PC-9 (cell line): ENCODE measurements around the gene RPL37A. TPM values are rescaled to one million over a fixed set of nuclear protein-coding genes. Genes with fewer than 3 reads are reported as not detected.

ENCODE experiments used
- BruUV-seq: library from RNA; stranded (reverse); fragments of 400-500 nt; replicated peaks from 2 replicates; lab custom pipeline; 2021; lab: Mats Ljungman, UMichigan
- CTCF ChIA-PET: fragments of 300-600 bp; sonication (Branson Sonifier 250); formaldehyde crosslinking; loops from one replicate; lab custom pipeline; 2022; ENCODE audit warnings: antibody characterized with exemption; lab: Charles Lee
- POLR2A ChIA-PET: fragments of 300-600 bp; sonication (Branson Sonifier 250); formaldehyde crosslinking; loops from one replicate; lab custom pipeline; 2022; ENCODE audit warnings: antibody characterized with exemption; ENCODE audit not compliant: unreplicated experiment; lab: Charles Lee
- DNase-seq, 2 experiments: peaks; one replicate each; pipeline versions ENCODE4 v3.0.0 to v3.0.0-alpha.2; 2015 to 2022; ENCODE audit warnings: mixed read lengths in 1 of 2
- H2AFZ ChIP-seq: fragments of 200-600 bp; sonication (generic); 2 replicates; pipeline ENCODE4 v1.8.1; 2017; ENCODE audit warnings: antibody characterized with exemption
- H3F3A ChIP-seq: fragments of 200-600 bp; sonication (generic); 2 replicates; pipeline ENCODE4 v1.8.1; 2017; ENCODE audit warnings: antibody characterized with exemption, mild to moderate bottlenecking, low read depth; ENCODE audit not compliant: insufficient read depth
- H3K27ac ChIP-seq: fragments of 200-600 bp; sonication (generic); 2 replicates; pipeline ENCODE4 v1.6.1; 2016; ENCODE audit warnings: mixed run types
- H3K27me3 ChIP-seq: fragments of 200-600 bp; sonication (generic); 2 replicates; pipeline ENCODE4 v1.6.1; 2016; ENCODE audit warnings: low read depth, mixed run types; ENCODE audit not compliant: insufficient read depth
- H3K36me3 ChIP-seq: fragments of 200-600 bp; sonication (generic); 2 replicates; pipeline ENCODE4 v1.6.1; 2016; ENCODE audit warnings: low read depth, mixed run types
- H3K4me1 ChIP-seq: fragments of 200-600 bp; sonication (generic); replicated peaks from 2 replicates; pipeline ENCODE4 v1.6.1; 2016; ENCODE audit warnings: mixed run types; ENCODE audit not compliant: insufficient read depth
- H3K4me2 ChIP-seq: fragments of 200-600 bp; sonication (generic); 2 replicates; pipeline ENCODE4 v1.6.1; 2017; ENCODE audit warnings: mixed run types
- H3K4me3 ChIP-seq: fragments of 200-600 bp; sonication (generic); 2 replicates; pipeline ENCODE4 v1.6.1; 2016; ENCODE audit warnings: mixed run types
- H3K79me2 ChIP-seq: fragments of 200-600 bp; sonication (generic); 2 replicates; pipeline ENCODE4 v1.6.1; 2017; ENCODE audit warnings: low read depth, mixed run types
- H3K9me2 ChIP-seq: fragments of 200-600 bp; sonication (generic); 2 replicates; pipeline ENCODE4 v1.8.1; 2017; ENCODE audit warnings: mild to moderate bottlenecking; ENCODE audit not compliant: insufficient read depth
- H3K9me3 ChIP-seq: fragments of 200-600 bp; sonication (generic); 2 replicates; pipeline ENCODE4 v1.8.1; 2016; ENCODE audit warnings: low read depth; ENCODE audit not compliant: insufficient read depth
- H4K20me1 ChIP-seq: fragments of 200-600 bp; sonication (generic); 2 replicates; pipeline ENCODE4 v1.8.1; 2017; ENCODE audit not compliant: insufficient read depth
- EZH2 ChIP-seq: fragments of 200-600 bp; sonication (generic); IDR thresholded peaks from 2 replicates; pipeline ENCODE4 v1.8.0; 2017; ENCODE audit warnings: antibody characterized with exemption, low read depth
- intact Hi-C: fragments of 100-400 bp; cut with micrococcal nuclease; formaldehyde crosslinking; loops from one replicate; pipeline ENCODE4 v1.10.0; 2022; ENCODE audit not compliant: unreplicated experiment
- total RNA-seq: library from RNA; stranded (reverse); gene quantifications from 2 replicates; pipeline ENCODE4 v1.2.3, GENCODE V29; 2021
- TF ChIP-seq, protein P1 (sequence below): fragments of 200-600 bp; sonication (generic); conservative IDR thresholded peaks from 2 replicates; pipeline ENCODE4 v1.6.1; 2017; ENCODE audit warnings: mixed run types, antibody characterized with exemption, mild to moderate bottlenecking, moderate library complexity

RPL37A gene
- total RNA-seq, 1 experiment from 2014 or later = 2,248 TPM

GRCh38 chr2:216537366-216537765 lies 38.7 kb downstream of the RPL37A start:
- no peaks in the 10 kb centered on the region for H3K36me3 ChIP-seq
- H3K79me2 ChIP-seq = no peaks in the 10 kb centered on the region
- no peaks in the 10 kb centered on the region for H4K20me1 ChIP-seq
- no peak overlapping the region for H3K4me2 ChIP-seq
- no peaks in the 10 kb centered on the region for H3K9me2 ChIP-seq
- TF ChIP-seq, protein P1, sequence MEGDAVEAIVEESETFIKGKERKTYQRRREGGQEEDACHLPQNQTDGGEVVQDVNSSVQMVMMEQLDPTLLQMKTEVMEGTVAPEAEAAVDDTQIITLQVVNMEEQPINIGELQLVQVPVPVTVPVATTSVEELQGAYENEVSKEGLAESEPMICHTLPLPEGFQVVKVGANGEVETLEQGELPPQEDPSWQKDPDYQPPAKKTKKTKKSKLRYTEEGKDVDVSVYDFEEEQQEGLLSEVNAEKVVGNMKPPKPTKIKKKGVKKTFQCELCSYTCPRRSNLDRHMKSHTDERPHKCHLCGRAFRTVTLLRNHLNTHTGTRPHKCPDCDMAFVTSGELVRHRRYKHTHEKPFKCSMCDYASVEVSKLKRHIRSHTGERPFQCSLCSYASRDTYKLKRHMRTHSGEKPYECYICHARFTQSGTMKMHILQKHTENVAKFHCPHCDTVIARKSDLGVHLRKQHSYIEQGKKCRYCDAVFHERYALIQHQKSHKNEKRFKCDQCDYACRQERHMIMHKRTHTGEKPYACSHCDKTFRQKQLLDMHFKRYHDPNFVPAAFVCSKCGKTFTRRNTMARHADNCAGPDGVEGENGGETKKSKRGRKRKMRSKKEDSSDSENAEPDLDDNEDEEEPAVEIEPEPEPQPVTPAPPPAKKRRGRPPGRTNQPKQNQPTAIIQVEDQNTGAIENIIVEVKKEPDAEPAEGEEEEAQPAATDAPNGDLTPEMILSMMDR = no peak
- TF ChIP-seq EZH2 = no peak
- peaks cover 28% of the 10 kb centered on the region for H3F3A ChIP-seq
- no peak overlapping the region for H3K27ac ChIP-seq
- BruUV-seq = no TSS peak
- no peak overlapping the region for H2AFZ ChIP-seq
- H3K4me1 ChIP-seq = peaks cover 52% of the 10 kb centered on the region
- H3K27me3 ChIP-seq = no peaks in the 10 kb centered on the region
- DNase-seq = no peak
- H3K4me3 ChIP-seq = no peak overlapping the region
- ChIA-PET CTCF (interaction anchor here (1.0 kb wide), 1 partner anchor 18 kb away, joined by 3 read pairs; no protein-coding TSS in a partner anchor), POLR2A (no interaction called here)
- intact Hi-C loops = no loop called here
- H3K9me3 ChIP-seq = no peaks in the 10 kb centered on the region

- ChIA-PET POLR2A (no interaction called here), CTCF (no interaction called here)
- no peaks in the 10 kb centered on the region for H3K79me2 ChIP-seq
- H3K27ac ChIP-seq = no peak overlapping the region
- no peak overlapping the region for H3K4me2 ChIP-seq
- intact Hi-C loops = no loop called here
- H3K36me3 ChIP-seq = no peaks in the 10 kb centered on the region
- peaks cover 52% of the 10 kb centered on the region for H3K4me1 ChIP-seq
- no peak for DNase-seq
- no peaks in the 10 kb centered on the region for H3K9me2 ChIP-seq
- H4K20me1 ChIP-seq = no peaks in the 10 kb centered on the region
- no peak overlapping the region for H3K4me3 ChIP-seq
- TF ChIP-seq, protein P1 = no peak
- no peak for TF ChIP-seq EZH2
- H3K9me3 ChIP-seq = no peaks in the 10 kb centered on the region
- peaks cover 28% of the 10 kb centered on the region for H3F3A ChIP-seq
- H2AFZ ChIP-seq = no peak overlapping the region
- no peaks in the 10 kb centered on the region for H3K27me3 ChIP-seq
- BruUV-seq = no TSS peak
These were observed 39.9 kb downstream of the RPL37A start for GRCh38 chr2:216538538-216538937.

DNA sequence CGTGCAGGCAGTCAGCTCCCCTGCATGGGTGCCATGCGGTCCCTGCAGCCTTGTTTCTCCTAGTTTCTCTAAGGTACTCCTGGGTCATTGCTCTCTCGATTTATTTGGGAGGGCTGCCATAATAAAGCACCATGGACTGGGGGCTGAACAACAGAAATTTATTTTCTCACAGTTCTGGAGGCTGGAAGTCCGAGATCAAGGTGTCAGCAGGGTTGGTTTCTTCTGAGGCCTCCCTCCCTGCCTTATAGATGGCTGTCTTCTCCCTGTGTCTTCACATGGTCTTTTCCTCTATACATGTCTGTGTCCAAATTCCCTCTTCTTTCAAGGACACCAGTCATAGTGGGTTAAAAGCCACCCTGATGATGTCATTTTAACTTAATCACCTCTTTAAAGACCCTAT lies 40.5 kb downstream of the RPL37A start:
- Histone ChIP-seq H3K9me2 (no peaks in the 10 kb centered on the region), H3F3A (peaks cover 28% of the 10 kb centered on the region), H3K36me3 (no peaks in the 10 kb centered on the region), H3K4me3 (no peak overlapping the region), H3K79me2 (no peaks in the 10 kb centered on the region), H2AFZ (no peak overlapping the region), H3K9me3 (no peaks in the 10 kb centered on the region), H4K20me1 (no peaks in the 10 kb centered on the region), H3K27ac (peak overlapping the region; percentile 60), H3K4me2 (peak overlapping the region; percentile 37), H3K4me1 (peaks cover 52% of the 10 kb centered on the region), H3K27me3 (no peaks in the 10 kb centered on the region)
- CTCF ChIA-PET = no interaction called here
- no TSS peak for BruUV-seq
- no peak for TF ChIP-seq EZH2
- intact Hi-C loops = no loop called here
- no peak for DNase-seq
- POLR2A ChIA-PET = no interaction called here
